Endothelial cell of umbilical vein (primary cell): ENCODE results near the gene SLMAP. TPM values are rescaled to one million over a fixed set of nuclear protein-coding genes. Genes with fewer than 3 reads are reported as not detected.

ENCODE experiments used
- BruUV-seq: library from RNA; stranded (reverse); fragments of 400-500 nt; replicated peaks from 2 replicates; lab custom pipeline; 2021; lab: Mats Ljungman, UMichigan
- CTCF ChIA-PET: fragments of 300-600, 350-600 bp; sonication (Branson Sonifier 250); formaldehyde crosslinking; loops from one replicate; lab custom pipeline; 2021; ENCODE audit warnings: antibody characterized with exemption, inconsistent platforms; lab: Charles Lee
- POLR2A ChIA-PET: fragments of 300-600, 350-600 bp; sonication (Branson Sonifier 250); formaldehyde crosslinking; loops from one replicate; lab custom pipeline; 2021; ENCODE audit warnings: antibody characterized with exemption, inconsistent platforms; lab: Charles Lee
- DNase-seq: peaks from one replicate; pipeline ENCODE4 v3.0.0-alpha.2; 2011; ENCODE audit warnings: low read depth, low spot score
- FAIRE-seq: peaks from 2 replicates; lab custom pipeline; 2011; peaks lifted over from hg19 to GRCh38; lab: Jason Lieb, UNC
- H2AFZ ChIP-seq: 2 replicates; pipeline ENCODE4 v1.6.0; 2012; ENCODE audit warnings: low read depth, low read length, control low read depth, inconsistent platforms
- H3K27ac ChIP-seq: 2 replicates; pipeline ENCODE4 v1.5.1; 2011; ENCODE audit warnings: low read depth, mild to moderate bottlenecking, control low read depth, low read length, moderate library complexity; ENCODE audit not compliant: insufficient read depth
- H3K27me3 ChIP-seq, 2 experiments: 2 replicates each; pipeline versions ENCODE4 v1.6.0 to v1.6.1; 2011; ENCODE audit warnings: low read length in 2 of 2, mixed read lengths in 1 of 2; ENCODE audit not compliant: control insufficient read depth in 2 of 2, insufficient read depth in 2 of 2
- H3K36me3 ChIP-seq, 2 experiments: 2 replicates in 1 of 2; 3 replicates in 1 of 2; pipeline ENCODE4 v1.5.1; 2011; ENCODE audit warnings: low read length in 2 of 2, mild to moderate bottlenecking in 1 of 2, moderate library complexity in 1 of 2; ENCODE audit not compliant: control insufficient read depth in 2 of 2, insufficient read depth in 2 of 2; ENCODE audit errors: extremely low read depth in 1 of 2
- H3K4me1 ChIP-seq: 3 replicates; pipeline ENCODE4 v1.5.1; 2011; ENCODE audit warnings: mild to moderate bottlenecking, low read length; ENCODE audit not compliant: control insufficient read depth, insufficient read depth; ENCODE audit errors: extremely low read depth
- H3K4me2 ChIP-seq: 2 replicates; pipeline ENCODE4 v1.6.1; 2011; ENCODE audit warnings: low read length, control low read depth, mixed read lengths; ENCODE audit not compliant: insufficient read depth
- H3K4me3 ChIP-seq, 3 experiments: fragments of 200-600 bp in 1 of 3; sonication (generic), shearing (Covaris generic) in 1 of 3; replicated peaks in 1 of 3; 2 replicates each; pipeline ENCODE4 v1.5.1; 2011 to 2016; ENCODE audit warnings: control low read depth in 3 of 3, low read length in 3 of 3, mild to moderate bottlenecking in 2 of 3, inconsistent platforms in 1 of 3, low read depth in 1 of 3, moderate library complexity in 1 of 3; ENCODE audit not compliant: insufficient read depth in 1 of 3
- H3K79me2 ChIP-seq: 2 replicates; pipeline ENCODE4 v1.6.0; 2012; ENCODE audit warnings: low read length, inconsistent platforms; ENCODE audit not compliant: control insufficient read depth, insufficient read depth
- H3K9ac ChIP-seq: replicated peaks from 2 replicates; pipeline ENCODE3; 2011; ENCODE audit warnings: low read length, control low read depth; ENCODE audit not compliant: insufficient read depth; ENCODE audit errors: extremely low read depth
- H3K9me1 ChIP-seq: replicated peaks from 3 replicates; pipeline ENCODE4 v1.6.0; 2011; ENCODE audit warnings: mild to moderate bottlenecking, low read length; ENCODE audit not compliant: control insufficient read depth, insufficient read depth; ENCODE audit errors: extremely low read depth
- H3K9me3 ChIP-seq: replicated peaks from 2 replicates; pipeline ENCODE4 v1.5.1; 2012; ENCODE audit warnings: low read length, inconsistent platforms; ENCODE audit not compliant: control insufficient read depth, insufficient read depth
- H4K20me1 ChIP-seq: replicated peaks from 2 replicates; pipeline ENCODE3; 2011; ENCODE audit warnings: mild to moderate bottlenecking, low read length; ENCODE audit not compliant: control insufficient read depth, insufficient read depth; ENCODE audit errors: extremely low read depth
- CTCF ChIP-seq, 2 donors: IDR thresholded peaks; 1 replicate in 1 of 2; 2 replicates in 1 of 2; pipeline ENCODE4 v1.5.1; 2011; ENCODE audit warnings: low read length in 2 of 2, mild to moderate bottlenecking in 2 of 2, moderate library complexity in 2 of 2, control low read depth in 1 of 2, inconsistent platforms in 1 of 2, low read depth in 1 of 2; ENCODE audit not compliant: insufficient read depth in 1 of 2; ENCODE audit errors: extremely low read depth in 1 of 2
- EZH2 ChIP-seq: IDR thresholded peaks from 2 replicates; pipeline ENCODE4 v1.6.1; 2012; ENCODE audit warnings: borderline replicate concordance, low read depth, mild to moderate bottlenecking, moderate library complexity, low read length, inconsistent platforms; ENCODE audit not compliant: severe bottlenecking
- FOS ChIP-seq: IDR thresholded peaks from 2 replicates; pipeline ENCODE4 v1.6.1; 2011; ENCODE audit warnings: mild to moderate bottlenecking, low read length, moderate library complexity, borderline replicate concordance; ENCODE audit not compliant: insufficient read depth
- GATA2 ChIP-seq: IDR thresholded peaks from 2 replicates; pipeline ENCODE4 v1.7.0; 2011; ENCODE audit warnings: low read depth, mild to moderate bottlenecking, moderate library complexity, mixed read lengths, low read length; ENCODE audit not compliant: insufficient read length, insufficient read depth
- JUN ChIP-seq: IDR thresholded peaks from 2 replicates; pipeline ENCODE4 v1.6.1; 2011; ENCODE audit warnings: borderline replicate concordance, low read depth; ENCODE audit not compliant: insufficient read length, insufficient read depth
- MAX ChIP-seq: IDR thresholded peaks from 2 replicates; pipeline ENCODE4 v1.6.1; 2011; ENCODE audit not compliant: insufficient read depth, insufficient read length
- MYC ChIP-seq: IDR thresholded peaks from one replicate; pipeline ENCODE4 v1.6.1; 2011; ENCODE audit warnings: mild to moderate bottlenecking, low read depth, low read length
- POLR2A ChIP-seq: IDR thresholded peaks from 2 replicates; pipeline ENCODE4 v1.6.1; 2012; ENCODE audit warnings: low read depth, mild to moderate bottlenecking, control low read depth, low read length
- POLR2AphosphoS5 ChIP-seq: IDR thresholded peaks from 2 replicates; pipeline ENCODE4 v1.6.1; 2012; ENCODE audit warnings: low read depth, mild to moderate bottlenecking, control low read depth, low read length, moderate library complexity; ENCODE audit not compliant: insufficient read depth
- dilution Hi-C: fragments of 300-500 bp; cut with MboI; formaldehyde crosslinking; loops from one replicate; pipeline ENCODE4 v1.15.0; 2019; ENCODE audit warnings: low sequenced_read_pairs; ENCODE audit not compliant: extremely low pct_ligation_motif_present
- intact Hi-C: fragments of 100-400 bp; cut with micrococcal nuclease; formaldehyde crosslinking; loops from one replicate; pipeline ENCODE4 v1.10.0; 2022
- polyA plus RNA-seq, 4 experiments: library from polyadenylated mRNA; depleted of rRNA in 3 of 4; stranded (reverse) in 3 of 4; unstranded in 1 of 4; fragments of >200 nt; gene quantifications; 2 replicates each; pipeline versions ENCODE4 v1.2.1 to v1.2.3, GENCODE V29; 2011 to 2012; ENCODE audit warnings: missing spikeins in 1 of 4
- total RNA-seq: library from RNA; stranded (reverse); gene quantifications from 2 replicates; pipeline ENCODE4 v1.2.3, GENCODE V29; 2021

SLMAP gene
- total and polyA plus RNA-seq, 2 donors (not counting 3 experiments of a cell fraction or from before 2014, with no cell fraction given) = 9.8 to 54.7 TPM

GRCh38 chr3:57952651-57953050 lies 196.5 kb downstream of the SLMAP start:
- CTCF ChIA-PET = interaction anchor here (0.5 to 1.4 kb wide), 4 partner anchors 8 to 164 kb away, joined by 4 to 7 read pairs (median 5); no protein-coding TSS in a partner anchor
- FAIRE-seq = no peak
- no peak for DNase-seq
- TF ChIP-seq FOS (no peak), EZH2 (no peak), CTCF (IDR thresholded peaks at IDR 0.05; ENCODE audit: extremely low read depth in 1 of 2, insufficient read depth in 1 of 2, low read depth in 1 of 2, low read length in 2 of 2) (no peak), POLR2AphosphoS5 (no peak), MAX (no peak), POLR2A (no peak), GATA2 (no peak), MYC (no peak), JUN (no peak)
- dilution Hi-C loops (no loop called here), intact Hi-C loops (loop anchor here (5.0 kb wide), 1 partner anchor 225 kb away; no protein-coding TSS in a partner anchor)
- no peaks in the 10 kb centered on the region for H3K27me3 ChIP-seq
- no peaks in the 10 kb centered on the region for H3K9me3 ChIP-seq
- no peaks in the 10 kb centered on the region for H3K36me3 ChIP-seq
- peaks cover 52% of the 10 kb centered on the region for H3K4me1 ChIP-seq
- peak overlapping the region; percentile 40 for H3K9ac ChIP-seq
- no peaks in the 10 kb centered on the region for H3K79me2 ChIP-seq
- no peak overlapping the region for H2AFZ ChIP-seq
- no peak overlapping the region for H3K4me3 ChIP-seq
- H4K20me1 ChIP-seq = no peaks in the 10 kb centered on the region
- H3K9me1 ChIP-seq = no peaks in the 10 kb centered on the region
- H3K4me2 ChIP-seq = no peak overlapping the region
- H3K27ac ChIP-seq = peak overlapping the region; percentile 98
- TSS peak; percentile 62 for BruUV-seq
- POLR2A ChIA-PET = interaction anchor here (1.7 kb wide), 1 partner anchor 17 kb away, joined by 8 read pairs; no protein-coding TSS in a partner anchor
